AG08395 (cell line): Measurements from ENCODE around the gene FOXN3.

Experiments
- DNase-seq: peaks from one replicate; pipeline ENCODE4 v3.0.0; 2012; ENCODE audit warnings: mixed read lengths, low spot score

Gene FOXN3

DNA sequence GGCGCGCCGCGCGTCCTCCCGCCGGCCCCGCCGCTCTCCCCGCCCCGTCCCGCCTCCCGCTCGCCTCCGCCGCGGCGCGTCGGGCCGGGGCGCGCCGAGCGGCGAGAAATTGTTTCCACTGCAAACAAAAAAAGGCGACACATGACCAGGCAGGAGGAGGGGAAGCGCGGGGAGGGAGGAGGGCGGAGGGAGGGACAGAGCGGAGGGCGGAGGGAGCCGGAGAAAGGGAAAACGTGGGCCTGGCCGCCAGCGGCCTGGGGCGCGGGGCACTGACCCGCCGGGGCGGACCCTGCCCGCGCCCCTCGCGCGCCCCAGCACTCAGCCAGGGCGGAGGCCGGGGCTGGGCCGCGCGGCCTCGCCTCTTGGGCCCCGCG, at the start of gene FOXN3:
FOXN3 (minus strand) TSS at position 143 of the 374 bp plus-strand sequence. CDS start 4,757 bp downstream, outside the sequence.
- peak; percentile 90 for DNase-seq

GRCh38 chr14:89466484-89466883, 49.5 kb upstream of the FOXN3 start:
- no peak for DNase-seq

DNA sequence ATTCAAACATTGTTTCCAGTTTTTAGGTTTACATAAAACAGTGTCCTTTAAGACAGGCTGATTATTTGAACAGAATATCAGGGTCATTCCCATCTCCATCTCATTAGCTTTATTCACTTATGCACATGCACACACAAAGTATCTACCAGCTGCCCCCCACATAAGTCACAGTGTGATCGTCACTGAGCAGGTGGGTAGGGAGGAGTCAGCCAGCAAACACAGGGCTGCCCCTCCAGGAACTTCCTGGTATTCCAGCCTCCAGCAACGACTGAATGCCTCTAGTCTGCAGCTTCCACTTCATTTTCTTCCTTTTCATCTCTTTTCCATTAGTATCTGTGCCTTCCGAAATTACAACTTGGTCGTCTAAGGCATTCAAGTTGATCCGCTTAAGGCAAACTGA, 48.8 kb upstream of the FOXN3 start:
- no peak for DNase-seq

- DNase-seq = no peak
Measured at GRCh38 chr14:89461256-89461655, 44.2 kb upstream of the FOXN3 start.

DNA sequence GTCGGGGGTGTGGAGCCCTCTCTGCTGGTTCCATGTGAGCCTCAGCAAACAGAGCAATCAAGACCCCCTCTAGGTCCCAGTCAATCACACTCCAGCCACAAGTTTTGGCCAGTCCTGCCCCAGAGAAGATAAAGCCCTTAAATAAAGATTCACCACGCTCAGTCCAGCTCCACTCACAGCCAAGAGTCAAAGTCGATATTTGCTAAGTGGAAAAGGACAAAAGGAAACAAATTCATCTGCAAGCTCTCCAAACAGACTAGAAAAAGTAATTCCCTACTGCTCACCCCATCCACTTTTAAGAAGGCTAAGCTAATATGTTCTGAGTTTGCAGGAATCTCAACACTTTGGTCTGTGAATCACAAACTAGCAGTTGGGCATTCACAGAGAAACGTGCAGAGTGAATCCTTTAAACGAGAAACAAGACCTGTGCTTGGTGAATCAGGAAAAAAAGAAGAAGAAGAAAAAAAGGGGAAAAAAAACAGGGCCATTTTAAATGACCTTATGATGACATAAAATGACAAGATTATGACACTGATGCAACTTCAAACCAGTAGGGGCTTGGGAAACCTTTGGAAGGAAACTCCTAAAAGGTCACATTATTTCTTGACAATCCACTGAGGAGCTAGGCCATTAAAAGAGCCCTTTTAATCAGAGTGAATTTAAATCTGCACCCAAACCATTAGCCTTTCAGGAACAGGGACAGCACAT, 41.8 kb upstream of the FOXN3 start:
- DNase-seq = no peak

- no peak for DNase-seq
Measured at GRCh38 chr14:89457007-89457406, 40.0 kb upstream of the FOXN3 start.

DNA sequence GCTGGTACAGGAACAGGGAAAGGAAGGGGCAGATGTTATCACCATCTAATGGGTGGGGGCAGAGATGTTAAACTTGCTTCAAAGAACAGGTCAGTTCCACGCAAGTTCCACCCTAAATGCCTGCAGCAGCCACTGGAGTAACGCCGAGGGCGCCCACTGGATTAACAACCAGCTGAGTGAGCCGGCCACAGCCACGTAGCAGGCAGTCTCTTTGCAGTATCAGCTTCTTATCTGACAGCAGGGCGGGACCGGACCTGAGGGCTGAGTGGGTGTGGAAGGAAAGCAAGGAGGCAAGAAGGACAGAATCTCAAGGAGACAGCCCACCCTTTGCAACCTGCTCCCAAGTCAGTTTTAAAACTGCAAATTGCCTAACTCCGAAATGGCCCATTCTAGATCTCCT, 38.4 kb upstream of the FOXN3 start:
- no peak for DNase-seq

DNA sequence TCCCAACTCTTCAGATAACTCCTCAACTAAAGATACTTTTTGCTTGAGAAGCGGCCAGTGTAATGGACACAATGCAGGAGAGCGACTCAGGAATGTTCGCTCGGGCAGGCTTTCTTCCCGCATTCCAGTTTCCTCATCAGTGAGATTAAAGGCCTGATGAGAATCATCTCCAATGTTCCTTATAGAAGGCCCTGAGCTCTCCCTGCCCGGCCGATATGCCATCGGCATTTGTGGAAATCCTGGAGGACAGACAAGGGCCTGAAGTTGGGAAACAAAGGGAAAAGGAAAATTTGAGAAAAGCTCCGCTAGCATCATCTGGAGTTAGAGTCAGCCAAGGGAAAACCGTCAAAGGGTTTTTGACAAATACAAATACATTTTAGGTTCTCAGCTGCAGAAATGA, 38.0 kb upstream of the FOXN3 start:
- no peak for DNase-seq

- no peak for DNase-seq
Measured at GRCh38 chr14:89452281-89452680, 35.2 kb upstream of the FOXN3 start.

GRCh38 chr14:89451229-89451628, 34.2 kb upstream of the FOXN3 start:
- no peak for DNase-seq

GRCh38 chr14:89447182-89447944, 30.3 kb upstream of the FOXN3 start:
- no peak for DNase-seq

GRCh38 chr14:89445273-89445973, 28.4 kb upstream of the FOXN3 start:
- DNase-seq = no peak

GRCh38 chr14:89444516-89445125, 27.6 kb upstream of the FOXN3 start:
- no peak for DNase-seq

- DNase-seq = no peak
Measured at GRCh38 chr14:89444044-89444443, 27.0 kb upstream of the FOXN3 start.

DNA sequence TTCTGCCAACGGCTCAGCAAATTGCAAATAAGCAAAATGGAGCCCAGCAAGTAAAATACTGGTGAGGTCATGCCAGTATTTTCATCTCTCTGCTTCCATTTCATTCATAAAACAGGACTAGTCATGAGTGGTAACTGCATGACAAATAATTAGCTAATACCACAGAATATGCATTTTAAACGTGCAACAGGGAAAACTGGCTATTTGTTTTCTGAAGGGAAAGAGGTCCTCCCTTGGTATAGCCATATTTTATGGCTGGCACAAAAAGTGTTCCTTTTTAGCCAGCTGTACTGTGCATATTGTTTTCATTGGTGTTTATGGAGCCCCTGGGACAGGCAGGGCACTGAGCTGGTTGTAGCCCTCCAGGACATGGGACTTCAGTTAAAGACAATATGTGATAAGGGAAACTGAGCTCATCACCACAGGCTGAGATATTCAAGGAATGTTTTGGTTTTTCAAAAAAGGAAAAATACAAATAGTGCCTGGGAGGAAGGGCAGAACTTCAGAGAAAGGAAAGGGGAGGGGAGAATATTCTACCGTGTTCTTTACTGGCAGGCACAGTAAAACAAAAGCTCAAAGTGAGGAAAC, 26.1 kb upstream of the FOXN3 start:
- DNase-seq = peak; percentile 42

DNA sequence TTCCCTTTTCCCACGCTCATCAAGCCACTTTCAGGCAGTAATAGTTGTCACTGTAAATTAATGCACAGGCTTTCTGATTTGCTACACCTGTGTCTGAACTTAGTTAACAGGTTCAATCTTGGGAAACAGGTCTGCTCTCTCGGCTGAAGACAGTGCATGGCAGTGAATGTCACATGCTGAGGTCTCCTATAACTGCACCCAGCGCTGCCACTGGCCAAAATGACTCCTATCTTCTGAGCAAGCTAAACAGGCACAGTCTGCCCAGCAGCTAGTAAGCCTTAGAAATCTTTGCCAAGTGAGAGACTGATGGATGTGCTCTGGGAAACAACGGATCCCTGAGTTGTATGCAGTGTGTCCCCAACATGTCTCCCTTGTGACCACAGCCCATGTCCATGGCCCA, 25.2 kb upstream of the FOXN3 start:
- no peak for DNase-seq

GRCh38 chr14:89440986-89441909, 24.2 kb upstream of the FOXN3 start:
- DNase-seq = no peak

GRCh38 chr14:89435892-89436656, 19.0 kb upstream of the FOXN3 start:
- no peak for DNase-seq

GRCh38 chr14:89435492-89435891, 18.5 kb upstream of the FOXN3 start:
- no peak for DNase-seq

- no peak for DNase-seq
Measured at GRCh38 chr14:89432226-89432625, 15.2 kb upstream of the FOXN3 start.
